Measurements from ENCODE around the gene CDX1.

Gene CDX1

DNA sequence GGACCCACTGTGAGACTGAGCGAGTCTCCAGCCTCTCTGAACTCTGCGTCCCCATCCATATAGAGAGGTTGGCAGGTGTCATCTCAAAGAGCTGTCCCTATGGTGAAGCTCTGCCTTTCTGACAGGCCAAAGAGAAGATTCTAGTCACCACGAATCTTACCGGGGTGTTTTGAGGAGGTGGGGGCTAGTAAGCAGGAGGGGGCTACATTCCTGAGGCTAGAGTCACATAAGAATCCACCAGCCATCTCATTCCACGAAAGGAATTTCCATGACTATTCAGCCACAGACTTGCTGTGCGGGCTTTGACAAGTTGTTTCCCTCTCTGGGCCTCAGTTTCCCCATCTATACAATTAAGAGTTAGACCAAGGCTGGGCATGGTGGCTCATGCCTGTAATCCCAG lies 27.2 kb upstream of the CDX1 start:
- no peak for DNase-seq (ENCODE audit: low spot score)
- TF ChIP-seq, protein P1, sequence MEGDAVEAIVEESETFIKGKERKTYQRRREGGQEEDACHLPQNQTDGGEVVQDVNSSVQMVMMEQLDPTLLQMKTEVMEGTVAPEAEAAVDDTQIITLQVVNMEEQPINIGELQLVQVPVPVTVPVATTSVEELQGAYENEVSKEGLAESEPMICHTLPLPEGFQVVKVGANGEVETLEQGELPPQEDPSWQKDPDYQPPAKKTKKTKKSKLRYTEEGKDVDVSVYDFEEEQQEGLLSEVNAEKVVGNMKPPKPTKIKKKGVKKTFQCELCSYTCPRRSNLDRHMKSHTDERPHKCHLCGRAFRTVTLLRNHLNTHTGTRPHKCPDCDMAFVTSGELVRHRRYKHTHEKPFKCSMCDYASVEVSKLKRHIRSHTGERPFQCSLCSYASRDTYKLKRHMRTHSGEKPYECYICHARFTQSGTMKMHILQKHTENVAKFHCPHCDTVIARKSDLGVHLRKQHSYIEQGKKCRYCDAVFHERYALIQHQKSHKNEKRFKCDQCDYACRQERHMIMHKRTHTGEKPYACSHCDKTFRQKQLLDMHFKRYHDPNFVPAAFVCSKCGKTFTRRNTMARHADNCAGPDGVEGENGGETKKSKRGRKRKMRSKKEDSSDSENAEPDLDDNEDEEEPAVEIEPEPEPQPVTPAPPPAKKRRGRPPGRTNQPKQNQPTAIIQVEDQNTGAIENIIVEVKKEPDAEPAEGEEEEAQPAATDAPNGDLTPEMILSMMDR (IDR thresholded peaks at IDR 0.05; ENCODE audit: borderline replicate concordance, control extremely low read depth, extremely low read depth, insufficient read depth, missing control alignments), result no peak
- in situ Hi-C loops (cut with MboI; ENCODE audit: low sequenced_read_pairs, unreplicated experiment), result no loop called here

DNA sequence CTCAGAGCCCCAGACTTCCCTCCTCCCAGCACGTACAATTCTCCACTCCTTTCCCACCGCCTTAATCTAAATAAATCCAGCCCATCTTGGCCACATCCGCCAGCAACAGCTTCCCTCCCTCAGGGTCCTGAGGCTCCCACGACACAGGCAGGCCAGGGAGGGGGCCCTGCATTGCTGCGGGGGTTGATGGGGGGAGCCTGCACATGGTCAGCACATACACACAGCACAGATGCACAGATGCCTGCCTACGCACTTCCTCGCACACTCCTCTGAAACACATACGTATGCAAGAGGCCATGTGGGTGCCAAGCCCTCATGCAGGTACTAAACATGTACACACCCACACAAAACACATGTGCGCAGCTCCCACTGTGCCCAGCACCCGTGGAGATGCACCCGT lies 25.7 kb upstream of the CDX1 start:
- TF ChIP-seq, protein P1 (IDR thresholded peaks at IDR 0.05; ENCODE audit: borderline replicate concordance, control extremely low read depth, extremely low read depth, insufficient read depth, missing control alignments), result no peak
- in situ Hi-C loops (cut with MboI; ENCODE audit: low sequenced_read_pairs, unreplicated experiment), result no loop called here
- no peak for DNase-seq (ENCODE audit: low spot score)

GRCh38 chr5:150141544-150142184 lies 24.9 kb upstream of the CDX1 start:
- TF ChIP-seq, protein P1 (IDR thresholded peaks at IDR 0.05; ENCODE audit: borderline replicate concordance, control extremely low read depth, extremely low read depth, insufficient read depth, missing control alignments), result no peak
- no peak for DNase-seq (ENCODE audit: low spot score)
- in situ Hi-C loops (cut with MboI; ENCODE audit: low sequenced_read_pairs, unreplicated experiment), result no loop called here

DNA sequence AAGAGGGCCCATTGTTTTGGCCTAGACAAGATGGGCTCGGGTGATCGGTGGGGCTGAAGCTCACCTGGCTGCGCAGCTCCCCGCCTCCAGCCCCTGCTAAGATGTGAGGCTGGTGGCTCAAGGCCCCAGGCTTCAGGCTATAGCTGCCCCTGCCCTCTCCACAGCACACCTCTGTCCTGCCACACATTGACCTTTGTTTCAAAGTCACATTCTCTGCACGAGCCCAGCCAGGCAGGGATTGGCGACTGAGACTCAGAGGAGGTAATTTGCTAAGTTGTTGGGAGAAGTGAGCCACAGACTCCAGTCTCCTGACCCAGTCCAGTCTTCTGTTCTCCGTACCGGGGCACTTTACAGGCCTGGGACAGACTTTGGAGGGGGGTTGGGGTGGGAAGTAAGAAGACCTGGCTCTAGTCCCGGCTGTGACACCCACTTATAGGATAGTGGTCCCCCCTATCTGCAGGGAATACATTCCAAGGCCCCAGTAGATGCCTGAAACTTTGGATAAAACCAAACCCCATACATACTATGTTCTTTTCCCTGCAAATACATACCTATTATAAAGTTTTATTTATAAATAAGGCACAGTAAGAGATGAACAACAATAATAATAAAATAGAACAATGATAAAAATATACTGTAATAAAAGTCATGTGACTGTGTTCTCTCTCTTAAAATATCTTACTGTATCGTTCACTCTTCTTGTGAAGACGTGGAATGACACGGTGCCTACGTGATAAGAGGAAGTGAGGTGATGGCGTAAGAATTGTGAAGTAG lies 24.2 kb upstream of the CDX1 start:
- no peak for DNase-seq (ENCODE audit: low spot score)
- TF ChIP-seq, protein P1 (IDR thresholded peaks at IDR 0.05; ENCODE audit: borderline replicate concordance, control extremely low read depth, extremely low read depth, insufficient read depth, missing control alignments), result no peak
- in situ Hi-C loops (cut with MboI; ENCODE audit: low sequenced_read_pairs, unreplicated experiment), result no loop called here

- in situ Hi-C loops (cut with MboI; ENCODE audit: low sequenced_read_pairs, unreplicated experiment), result no loop called here
- no peak for DNase-seq (ENCODE audit: low spot score)
- TF ChIP-seq, protein P1 (IDR thresholded peaks at IDR 0.05; ENCODE audit: borderline replicate concordance, control extremely low read depth, extremely low read depth, insufficient read depth, missing control alignments), result no peak
These were observed 23.6 kb upstream of the CDX1 start for GRCh38 chr5:150142959-150143349.

- in situ Hi-C loops (cut with MboI; ENCODE audit: low sequenced_read_pairs, unreplicated experiment), result no loop called here
- TF ChIP-seq, protein P1 (IDR thresholded peaks at IDR 0.05; ENCODE audit: borderline replicate concordance, control extremely low read depth, extremely low read depth, insufficient read depth, missing control alignments), result no peak
- no peak for DNase-seq (ENCODE audit: low spot score)
These were observed 23.0 kb upstream of the CDX1 start for GRCh38 chr5:150143350-150144245.
